Uterus (tissue), 2 donors: ENCODE measurements around the gene BCORL1.

ENCODE experiments used
- POLR2A ChIP-seq, 2 donors: fragments of 450-650 bp; IDR thresholded peaks; one replicate each; pipeline ENCODE4 v1.6.1; 2016; ENCODE audit warnings: antibody characterized with exemption in 2 of 2, mild to moderate bottlenecking in 1 of 2, moderate library complexity in 1 of 2
- TF ChIP-seq, protein P1 (sequence below), 4 experiments: fragments of 200-600 bp in 2 of 4; fragments of 450-650 bp in 2 of 4; sonication (generic) in 2 of 4; IDR thresholded peaks; one replicate each; pipeline ENCODE4 v1.5.1; 2016 to 2019; ENCODE audit warnings: antibody characterized with exemption in 4 of 4, mild to moderate bottlenecking in 2 of 4, moderate library complexity in 1 of 4

GRCh38 chrX:129965166-129965565, 17.3 kb upstream of the BCORL1 start:
- TF ChIP-seq, protein P1, sequence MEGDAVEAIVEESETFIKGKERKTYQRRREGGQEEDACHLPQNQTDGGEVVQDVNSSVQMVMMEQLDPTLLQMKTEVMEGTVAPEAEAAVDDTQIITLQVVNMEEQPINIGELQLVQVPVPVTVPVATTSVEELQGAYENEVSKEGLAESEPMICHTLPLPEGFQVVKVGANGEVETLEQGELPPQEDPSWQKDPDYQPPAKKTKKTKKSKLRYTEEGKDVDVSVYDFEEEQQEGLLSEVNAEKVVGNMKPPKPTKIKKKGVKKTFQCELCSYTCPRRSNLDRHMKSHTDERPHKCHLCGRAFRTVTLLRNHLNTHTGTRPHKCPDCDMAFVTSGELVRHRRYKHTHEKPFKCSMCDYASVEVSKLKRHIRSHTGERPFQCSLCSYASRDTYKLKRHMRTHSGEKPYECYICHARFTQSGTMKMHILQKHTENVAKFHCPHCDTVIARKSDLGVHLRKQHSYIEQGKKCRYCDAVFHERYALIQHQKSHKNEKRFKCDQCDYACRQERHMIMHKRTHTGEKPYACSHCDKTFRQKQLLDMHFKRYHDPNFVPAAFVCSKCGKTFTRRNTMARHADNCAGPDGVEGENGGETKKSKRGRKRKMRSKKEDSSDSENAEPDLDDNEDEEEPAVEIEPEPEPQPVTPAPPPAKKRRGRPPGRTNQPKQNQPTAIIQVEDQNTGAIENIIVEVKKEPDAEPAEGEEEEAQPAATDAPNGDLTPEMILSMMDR (IDR thresholded peaks at IDR 0.05), result no peak
- TF ChIP-seq POLR2A (IDR thresholded peaks at IDR 0.05), result no peak
